Caco-2 (cell line): ENCODE data around the gene ADAMTS10. TPM values are rescaled to one million over a fixed set of nuclear protein-coding genes. Genes with fewer than 3 reads are reported as not detected.

Source experiments
- BruUV-seq: library from RNA; stranded (reverse); fragments of 400-500 nt; replicated peaks from 2 replicates; lab custom pipeline; 2021; lab: Mats Ljungman, UMichigan
- CTCF ChIA-PET: fragments of 300-600 bp; sonication (Branson Sonifier 250); formaldehyde crosslinking; loops from one replicate; lab custom pipeline; 2022; ENCODE audit warnings: antibody characterized with exemption; lab: Charles Lee
- POLR2A ChIA-PET: fragments of 300-600 bp; sonication (Branson Sonifier 250); formaldehyde crosslinking; loops from one replicate; lab custom pipeline; 2022; ENCODE audit warnings: antibody characterized with exemption; lab: Charles Lee
- DNase-seq, 2 experiments: peaks; one replicate each; pipeline versions ENCODE4 v3.0.0 to v3.0.0-alpha.2; 2020 to 2022
- H3K27me3 ChIP-seq: replicated peaks from 2 replicates; pipeline ENCODE4 v1.6.0; 2011; ENCODE audit warnings: low read length; ENCODE audit not compliant: control insufficient read depth, insufficient read depth
- H3K36me3 ChIP-seq: 2 replicates; pipeline ENCODE4 v1.5.1; 2011; ENCODE audit warnings: low read length; ENCODE audit not compliant: control insufficient read depth, insufficient read depth
- H3K4me1 ChIP-seq: fragments of 250-450 bp; sonication (Bioruptor Pico); 2 replicates; pipeline ENCODE4 v1.5.1; 2020; ENCODE audit warnings: mild to moderate bottlenecking
- H3K4me3 ChIP-seq: 2 replicates; pipeline ENCODE4 v1.5.1; 2011; ENCODE audit warnings: low read depth, mild to moderate bottlenecking, control low read depth, low read length
- H3K9me3 ChIP-seq: fragments of 250-450 bp; sonication (Bioruptor Pico); 2 replicates; pipeline ENCODE4 v1.5.1; 2020; ENCODE audit warnings: mild to moderate bottlenecking, moderate library complexity
- H3K27ac Mint-ChIP-seq: one replicate; pipeline ENCODE4 v1.8.0; 2022; ENCODE audit warnings: mixed read lengths; ENCODE audit not compliant: unreplicated experiment
- H3K27me3 Mint-ChIP-seq: one replicate; pipeline ENCODE4 v1.8.0; 2022; ENCODE audit warnings: mixed read lengths; ENCODE audit not compliant: insufficient read depth, unreplicated experiment
- H3K36me3 Mint-ChIP-seq: one replicate; pipeline ENCODE4 v1.8.0; 2022; ENCODE audit warnings: mild to moderate bottlenecking, mixed read lengths; ENCODE audit not compliant: insufficient read depth, unreplicated experiment
- H3K4me1 Mint-ChIP-seq: one replicate; pipeline ENCODE4 v1.8.0; 2022; ENCODE audit warnings: low read depth, mixed read lengths; ENCODE audit not compliant: unreplicated experiment
- H3K4me3 Mint-ChIP-seq: one replicate; pipeline ENCODE4 v1.8.0; 2022; ENCODE audit warnings: mild to moderate bottlenecking, moderate library complexity, mixed read lengths; ENCODE audit not compliant: unreplicated experiment
- H3K9me3 Mint-ChIP-seq: one replicate; pipeline ENCODE4 v1.8.0; 2022; ENCODE audit warnings: mixed read lengths; ENCODE audit not compliant: unreplicated experiment
- intact Hi-C: fragments of 100-400 bp; cut with micrococcal nuclease; formaldehyde crosslinking; loops from one replicate; pipeline ENCODE4 v1.10.0; 2022; ENCODE audit not compliant: unreplicated experiment
- total RNA-seq: library from RNA; stranded (reverse); gene quantifications from 2 replicates; pipeline ENCODE4 v1.2.3, GENCODE V29; 2022
- TF ChIP-seq, protein P1 (sequence below), 2 experiments: fragments of 200-600 bp in 1 of 2; IDR thresholded peaks; 1 replicate in 1 of 2; 2 replicates in 1 of 2; pipeline versions ENCODE4 v1.5.1 to v1.8.0; 2011 to 2022; ENCODE audit warnings: antibody characterized with exemption in 1 of 2, control low read depth in 1 of 2, inconsistent platforms in 1 of 2, low read depth in 1 of 2, low read length in 1 of 2, mild to moderate bottlenecking in 1 of 2, moderate library complexity in 1 of 2; ENCODE audit not compliant: insufficient read depth in 1 of 2, severe bottlenecking in 1 of 2, unreplicated experiment in 1 of 2

ADAMTS10 gene
- total RNA-seq, 1 experiment from 2014 or later: 0.77 TPM

GRCh38 chr19:8573316-8573715, 37.2 kb downstream of the ADAMTS10 start:
- H3K27me3 ChIP-seq: no peaks in the 10 kb centered on the region
- Mint-ChIP-seq H3K27me3 (peaks cover 6% of the 10 kb centered on the region), H3K27ac (no peak overlapping the region), H3K4me1 (no peaks in the 10 kb centered on the region), H3K4me3 (no peak overlapping the region), H3K9me3 (peaks cover 10% of the 10 kb centered on the region), H3K36me3 (peaks cover 5% of the 10 kb centered on the region)
- DNase-seq: no peak
- no peak overlapping the region for H3K4me3 ChIP-seq
- no peaks in the 10 kb centered on the region for H3K4me1 ChIP-seq
- TF ChIP-seq, protein P1, sequence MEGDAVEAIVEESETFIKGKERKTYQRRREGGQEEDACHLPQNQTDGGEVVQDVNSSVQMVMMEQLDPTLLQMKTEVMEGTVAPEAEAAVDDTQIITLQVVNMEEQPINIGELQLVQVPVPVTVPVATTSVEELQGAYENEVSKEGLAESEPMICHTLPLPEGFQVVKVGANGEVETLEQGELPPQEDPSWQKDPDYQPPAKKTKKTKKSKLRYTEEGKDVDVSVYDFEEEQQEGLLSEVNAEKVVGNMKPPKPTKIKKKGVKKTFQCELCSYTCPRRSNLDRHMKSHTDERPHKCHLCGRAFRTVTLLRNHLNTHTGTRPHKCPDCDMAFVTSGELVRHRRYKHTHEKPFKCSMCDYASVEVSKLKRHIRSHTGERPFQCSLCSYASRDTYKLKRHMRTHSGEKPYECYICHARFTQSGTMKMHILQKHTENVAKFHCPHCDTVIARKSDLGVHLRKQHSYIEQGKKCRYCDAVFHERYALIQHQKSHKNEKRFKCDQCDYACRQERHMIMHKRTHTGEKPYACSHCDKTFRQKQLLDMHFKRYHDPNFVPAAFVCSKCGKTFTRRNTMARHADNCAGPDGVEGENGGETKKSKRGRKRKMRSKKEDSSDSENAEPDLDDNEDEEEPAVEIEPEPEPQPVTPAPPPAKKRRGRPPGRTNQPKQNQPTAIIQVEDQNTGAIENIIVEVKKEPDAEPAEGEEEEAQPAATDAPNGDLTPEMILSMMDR (IDR thresholded peaks at IDR 0.05; ENCODE audit: insufficient read depth in 1 of 2, low read depth in 1 of 2, low read length in 1 of 2, severe bottlenecking in 1 of 2, unreplicated experiment in 1 of 2): no peak
- POLR2A ChIA-PET: no interaction called here
- no peaks in the 10 kb centered on the region for H3K9me3 ChIP-seq
- CTCF ChIA-PET: no interaction called here
- intact Hi-C loops: no loop called here
- no peaks in the 10 kb centered on the region for H3K36me3 ChIP-seq
- no TSS peak for BruUV-seq

GRCh38 chr19:8571006-8571411, 39.5 kb downstream of the ADAMTS10 start:
- intact Hi-C loops: no loop called here
- no peak for DNase-seq
- no peak overlapping the region for H3K4me3 ChIP-seq
- CTCF ChIA-PET: interaction anchor here (0.8 kb wide), 1 partner anchor 8 kb away, joined by 4 read pairs; no protein-coding TSS in a partner anchor
- TF ChIP-seq, protein P1 (IDR thresholded peaks at IDR 0.05; ENCODE audit: insufficient read depth in 1 of 2, low read depth in 1 of 2, low read length in 1 of 2, severe bottlenecking in 1 of 2, unreplicated experiment in 1 of 2): no peak
- H3K36me3 Mint-ChIP-seq: peaks cover 5% of the 10 kb centered on the region
- H3K27me3 ChIP-seq: no peaks in the 10 kb centered on the region
- POLR2A ChIA-PET: no interaction called here
- H3K9me3 Mint-ChIP-seq: peaks cover 10% of the 10 kb centered on the region
- H3K4me3 Mint-ChIP-seq: no peak overlapping the region
- no TSS peak for BruUV-seq
- H3K4me1 ChIP-seq: no peaks in the 10 kb centered on the region
- no peaks in the 10 kb centered on the region for H3K27me3 Mint-ChIP-seq
- H3K36me3 ChIP-seq: no peaks in the 10 kb centered on the region
- no peaks in the 10 kb centered on the region for H3K9me3 ChIP-seq
- no peaks in the 10 kb centered on the region for H3K4me1 Mint-ChIP-seq
- no peak overlapping the region for H3K27ac Mint-ChIP-seq

DNA sequence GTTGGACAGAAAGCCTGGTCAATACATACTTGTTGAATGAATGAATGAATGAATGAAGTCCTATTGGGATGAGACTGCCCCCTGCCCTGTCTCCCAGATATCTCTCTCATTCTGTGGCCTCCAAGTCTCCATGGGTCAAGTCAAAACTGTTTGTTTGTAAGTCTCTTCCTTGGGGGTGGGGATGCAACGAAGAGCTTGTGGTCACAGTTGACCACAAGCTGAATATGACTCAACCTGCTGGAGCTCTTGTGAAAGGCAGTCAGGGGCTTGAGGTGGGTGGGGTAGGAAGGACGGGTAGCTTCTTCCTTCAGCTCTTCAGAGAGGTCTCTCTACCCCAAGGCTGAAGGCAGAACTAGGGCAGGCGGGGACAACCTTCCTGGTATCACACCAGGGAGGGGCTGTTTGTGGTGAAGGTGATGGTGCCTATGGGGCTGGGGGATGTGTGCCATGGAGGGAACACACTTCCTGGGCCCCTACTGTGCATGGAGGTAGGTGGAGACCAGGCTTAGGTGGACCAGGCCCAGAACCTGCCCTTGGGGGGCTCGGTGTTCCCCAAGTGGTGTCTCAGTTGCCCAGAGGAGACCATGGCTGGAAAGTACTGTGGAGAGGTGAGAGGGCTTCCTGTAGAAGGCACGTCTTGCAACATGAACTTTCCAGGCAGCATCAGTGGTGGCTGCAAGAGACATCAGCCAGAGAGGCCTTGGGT, 41.3 kb downstream of the ADAMTS10 start:
- no peak overlapping the region for H3K4me3 Mint-ChIP-seq
- peaks cover 5% of the 10 kb centered on the region for H3K36me3 Mint-ChIP-seq
- H3K27me3 ChIP-seq: no peaks in the 10 kb centered on the region
- H3K9me3 ChIP-seq: no peaks in the 10 kb centered on the region
- CTCF ChIA-PET: interaction anchor here (0.6 to 0.7 kb wide), 2 partner anchors 18 to 47 kb away, joined by 3 to 5 read pairs; no protein-coding TSS in a partner anchor
- intact Hi-C loops: no loop called here
- H3K27ac Mint-ChIP-seq: no peak overlapping the region
- BruUV-seq: no TSS peak
- TF ChIP-seq, protein P1 (IDR thresholded peaks at IDR 0.05; ENCODE audit: insufficient read depth in 1 of 2, low read depth in 1 of 2, low read length in 1 of 2, severe bottlenecking in 1 of 2, unreplicated experiment in 1 of 2): no peak
- DNase-seq: no peak
- H3K4me3 ChIP-seq: no peak overlapping the region
- H3K9me3 Mint-ChIP-seq: peaks cover 2% of the 10 kb centered on the region
- no peaks in the 10 kb centered on the region for H3K36me3 ChIP-seq
- H3K4me1 Mint-ChIP-seq: no peaks in the 10 kb centered on the region
- POLR2A ChIA-PET: no interaction called here
- no peaks in the 10 kb centered on the region for H3K27me3 Mint-ChIP-seq
- no peaks in the 10 kb centered on the region for H3K4me1 ChIP-seq
